GM12878 (cell line): ENCODE data around the gene GABBR2. TPM values are rescaled to one million over a fixed set of nuclear protein-coding genes. Genes with fewer than 3 reads are reported as not detected.

Experiments used
- ATAC-seq: fragments of 200-7000 bp; cut with Tn5 transposase; 3 replicates; pipeline ENCODE4 v1.9.1; 2020; ENCODE audit warnings: mild to moderate bottlenecking, moderate library complexity
- BruUV-seq: library from RNA; stranded (reverse); fragments of 400-500 nt; replicated peaks from 2 replicates; lab custom pipeline; 2021; lab: Mats Ljungman, UMichigan
- CTCF ChIA-PET: fragments of 300-600 bp; sonication (Branson Sonifier 250); formaldehyde crosslinking; extraction: SDS; loops from one replicate; lab custom pipeline; 2021; ENCODE audit warnings: inconsistent platforms; lab: Yijun Ruan, JAX
- POLR2A ChIA-PET: fragments of 350-600 bp; formaldehyde crosslinking; extraction: SDS; loops from one replicate; lab custom pipeline; 2021; ENCODE audit warnings: inconsistent platforms; lab: Charles Lee
- RAD21 ChIA-PET: fragments of 300-600 bp; sonication (Branson Sonifier 250); formaldehyde crosslinking; loops from one replicate; lab custom pipeline; 2023; ENCODE audit warnings: antibody characterized with exemption; ENCODE audit not compliant: unreplicated experiment; lab: Charles Lee
- SMC1A ChIA-PET: fragments of 300-600 bp; sonication (Branson Sonifier 250); formaldehyde crosslinking; loops from one replicate; lab custom pipeline; 2023; ENCODE audit not compliant: unreplicated experiment, uncharacterized antibody; lab: Charles Lee
- DNase-seq: peaks from one replicate; pipeline ENCODE4 v3.0.0-alpha.2; 2011; ENCODE audit warnings: low read depth, low spot score
- FAIRE-seq: peaks from 3 replicates; lab custom pipeline; 2011; peaks lifted over from hg19 to GRCh38; lab: Jason Lieb, UNC
- H2AFZ ChIP-seq: 2 replicates; pipeline ENCODE4 v1.6.0; 2011; ENCODE audit warnings: low read depth, low read length, control low read depth; ENCODE audit not compliant: control insufficient read depth
- H3K27ac ChIP-seq: 2 replicates; pipeline ENCODE4 v1.5.1; 2011; ENCODE audit warnings: control low read depth; ENCODE audit not compliant: control insufficient read depth, insufficient read depth
- H3K27me3 ChIP-seq, 2 experiments: replicated peaks in 1 of 2; 2 replicates each; pipeline versions ENCODE4 v1.6.0 to v1.6.1; 2011; ENCODE audit warnings: low read length in 1 of 2; ENCODE audit not compliant: control insufficient read depth in 2 of 2, insufficient read depth in 2 of 2
- H3K36me3 ChIP-seq, 2 experiments: 2 replicates each; pipeline ENCODE4 v1.5.1; 2011; ENCODE audit warnings: low read length in 1 of 2; ENCODE audit not compliant: control insufficient read depth in 2 of 2, insufficient read depth in 2 of 2
- H3K4me1 ChIP-seq: 2 replicates; pipeline ENCODE4 v1.6.1; 2011; ENCODE audit warnings: mild to moderate bottlenecking, low read length, moderate library complexity, mixed read lengths; ENCODE audit not compliant: control insufficient read depth, insufficient read depth
- H3K4me2 ChIP-seq: 2 replicates; pipeline ENCODE4 v1.6.0; 2011; ENCODE audit warnings: control low read depth; ENCODE audit not compliant: control insufficient read depth, insufficient read depth
- H3K4me3 ChIP-seq: fragments of 200-600 bp; sonication (generic); 2 replicates; pipeline ENCODE4 v1.5.1; 2016
- H3K79me2 ChIP-seq: 2 replicates; pipeline ENCODE4 v1.6.0; 2011; ENCODE audit warnings: low read length; ENCODE audit not compliant: control insufficient read depth, insufficient read depth
- H3K9ac ChIP-seq: 2 replicates; pipeline ENCODE4 v1.8.0; 2011; ENCODE audit warnings: low read length, control low read depth, mixed read lengths; ENCODE audit not compliant: control insufficient read depth, insufficient read depth
- H3K9me3 ChIP-seq: replicated peaks from 3 replicates; pipeline ENCODE4 v1.5.1; 2011; ENCODE audit warnings: mild to moderate bottlenecking, low read length; ENCODE audit not compliant: control insufficient read depth, insufficient read depth
- H4K20me1 ChIP-seq: 2 replicates; pipeline ENCODE4 v1.6.0; 2011; ENCODE audit not compliant: control insufficient read depth, insufficient read depth
- EP300 ChIP-seq, 2 experiments: fragments of 150-350 bp in 1 of 2; IDR thresholded peaks; 2 replicates each; pipeline ENCODE4 v1.6.1; 2011 to 2012; ENCODE audit warnings: low read depth in 2 of 2, low read length in 2 of 2, borderline replicate concordance in 1 of 2, improper control_type of control experiment in 1 of 2, inconsistent platforms in 1 of 2; ENCODE audit not compliant: control insufficient read depth in 1 of 2
- WGBS: methylation state at CpG from one replicate; pipeline ENCODE4 v1.1.6; 2016; ENCODE audit warnings: low lambda C conversion rate; ENCODE audit not compliant: insufficient replicate concordance, insufficient coverage; ENCODE audit errors: missing lambda C conversion rate; 5-methylcytosine and 5-hydroxymethylcytosine counted together
- in situ Hi-C: fragments of 300-500 bp; cut with MboI; formaldehyde crosslinking; loops from 9 replicates; pipeline ENCODE4 v1.14.3; 2018; ENCODE audit warnings: mixed read lengths
- intact Hi-C: fragments of 100-400 bp; cut with micrococcal nuclease; formaldehyde crosslinking; loops from one replicate; pipeline ENCODE4 v1.14.2; 2022; ENCODE audit not compliant: unreplicated experiment
- polyA plus RNA-seq, 11 experiments: library from polyadenylated mRNA; depleted of rRNA in 4 of 11; unstranded in 6 of 11; stranded (reverse) in 5 of 11; fragments of >200 nt; fragmentation: Nextera tagmentation in 4 of 11; fragmentation: Illumina TruSeq in 1 of 11; extraction: Ambion mirVana in 4 of 11; extraction: Trizol in 1 of 11; gene quantifications; 1 replicate in 1 of 11; 2 replicates in 10 of 11; pipeline versions ENCODE4 v1.2.1 to v1.2.3, GENCODE V29; 2011 to 2016; ENCODE audit warnings: inconsistent platforms in 2 of 11, missing spikeins in 2 of 11, low read depth in 1 of 11
- total RNA-seq, 4 experiments: library from RNA; depleted of rRNA in 3 of 4; stranded (reverse); fragments of >200 nt in 3 of 4; fragmentation: Illumina TruSeq in 1 of 4; extraction: Trizol in 1 of 4; gene quantifications; 2 replicates each; pipeline versions ENCODE4 v1.2.1 to v1.2.3, GENCODE V29; 2013 to 2021
- TF ChIP-seq, protein P1 (sequence below): IDR thresholded peaks from 2 replicates; pipeline ENCODE4 v1.6.1; 2012; ENCODE audit warnings: mild to moderate bottlenecking, low read depth, low read length

Gene GABBR2
- total and polyA plus RNA-seq, 10 of the 15 experiments (the other 5 are each of a cell fraction or from before 2014, with no cell fraction given) = 0.02 to 2.2 (median 0.06) TPM; not detected in 2

DNA sequence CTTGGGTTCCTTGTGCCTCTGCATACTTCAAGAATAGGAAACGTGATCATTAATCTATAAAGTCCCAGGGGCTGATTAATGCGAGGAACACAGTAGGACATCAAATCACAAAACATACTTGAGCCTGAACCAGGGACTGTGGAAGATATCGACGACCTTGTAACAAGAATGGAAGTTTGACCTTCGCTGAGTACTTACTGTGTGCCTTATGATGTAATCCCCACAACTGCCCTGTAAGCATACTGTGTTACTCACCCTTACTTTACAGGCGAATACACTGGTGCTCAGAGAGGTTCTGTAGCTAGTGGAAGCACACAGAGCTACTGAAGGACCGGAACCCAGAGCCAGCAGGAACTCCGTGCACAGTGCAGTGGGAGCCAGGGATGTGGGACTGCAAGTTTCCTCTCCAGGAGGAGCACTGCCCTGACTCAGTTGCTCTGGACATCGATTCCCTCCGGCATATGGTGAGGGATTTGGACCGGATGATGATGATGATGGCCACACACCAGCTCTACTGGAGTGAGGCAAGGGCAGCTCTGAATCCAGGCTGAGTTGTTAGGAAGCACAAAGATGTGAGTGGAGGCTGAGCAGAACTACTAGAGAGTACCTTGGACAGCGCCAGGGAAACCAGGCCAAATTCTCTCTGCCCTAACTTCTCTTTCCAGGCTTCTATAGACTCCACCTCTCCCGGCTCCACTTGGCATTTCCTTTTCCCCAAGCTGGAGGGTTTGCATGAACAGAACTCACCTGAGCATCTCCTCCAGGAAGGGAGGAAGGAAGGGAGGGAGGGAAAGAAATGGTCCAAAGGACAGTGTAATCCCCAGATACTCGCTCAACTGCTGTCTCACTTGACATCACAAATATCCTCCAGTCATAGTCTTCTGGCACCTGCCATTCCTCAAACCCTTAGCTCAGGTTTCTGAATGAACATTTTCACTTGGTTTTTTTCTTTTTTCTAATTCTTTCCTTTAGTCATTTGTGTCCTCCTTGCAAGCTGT is 1.5 kb upstream of the GABBR2 start:
- POLR2A ChIA-PET = no interaction called here
- Histone ChIP-seq H3K27ac (no peak overlapping the region), H3K9ac (no peak overlapping the region), H3K9me3 (no peaks in the 10 kb centered on the region), H3K4me2 (no peak overlapping the region), H3K27me3 (peaks cover 5 to 12% of the 10 kb centered on the region in 2 experiments; a peak in 3 of 4 replicates), H3K36me3 (no peaks in the 10 kb centered on the region), H3K4me3 (no peak overlapping the region), H3K79me2 (no peaks in the 10 kb centered on the region), H3K4me1 (no peaks in the 10 kb centered on the region), H4K20me1 (no peaks in the 10 kb centered on the region), H2AFZ (no peak overlapping the region)
- intact Hi-C loops (no loop called here), in situ Hi-C loops (no loop called here)
- SMC1A ChIA-PET = no interaction called here
- CTCF ChIA-PET = interaction anchor here (1.1 kb wide), 1 partner anchor 394 kb away, joined by 3 read pairs; no protein-coding TSS in a partner anchor
- FAIRE-seq (no peak), ATAC-seq (no peak), DNase-seq (no peak)
- no peak for TF ChIP-seq EP300 (IDR thresholded peaks at IDR 0.05; ENCODE audit: borderline replicate concordance in 1 of 2, control insufficient read depth in 1 of 2, low read depth in 2 of 2, low read length in 2 of 2)
- TF ChIP-seq, protein P1, sequence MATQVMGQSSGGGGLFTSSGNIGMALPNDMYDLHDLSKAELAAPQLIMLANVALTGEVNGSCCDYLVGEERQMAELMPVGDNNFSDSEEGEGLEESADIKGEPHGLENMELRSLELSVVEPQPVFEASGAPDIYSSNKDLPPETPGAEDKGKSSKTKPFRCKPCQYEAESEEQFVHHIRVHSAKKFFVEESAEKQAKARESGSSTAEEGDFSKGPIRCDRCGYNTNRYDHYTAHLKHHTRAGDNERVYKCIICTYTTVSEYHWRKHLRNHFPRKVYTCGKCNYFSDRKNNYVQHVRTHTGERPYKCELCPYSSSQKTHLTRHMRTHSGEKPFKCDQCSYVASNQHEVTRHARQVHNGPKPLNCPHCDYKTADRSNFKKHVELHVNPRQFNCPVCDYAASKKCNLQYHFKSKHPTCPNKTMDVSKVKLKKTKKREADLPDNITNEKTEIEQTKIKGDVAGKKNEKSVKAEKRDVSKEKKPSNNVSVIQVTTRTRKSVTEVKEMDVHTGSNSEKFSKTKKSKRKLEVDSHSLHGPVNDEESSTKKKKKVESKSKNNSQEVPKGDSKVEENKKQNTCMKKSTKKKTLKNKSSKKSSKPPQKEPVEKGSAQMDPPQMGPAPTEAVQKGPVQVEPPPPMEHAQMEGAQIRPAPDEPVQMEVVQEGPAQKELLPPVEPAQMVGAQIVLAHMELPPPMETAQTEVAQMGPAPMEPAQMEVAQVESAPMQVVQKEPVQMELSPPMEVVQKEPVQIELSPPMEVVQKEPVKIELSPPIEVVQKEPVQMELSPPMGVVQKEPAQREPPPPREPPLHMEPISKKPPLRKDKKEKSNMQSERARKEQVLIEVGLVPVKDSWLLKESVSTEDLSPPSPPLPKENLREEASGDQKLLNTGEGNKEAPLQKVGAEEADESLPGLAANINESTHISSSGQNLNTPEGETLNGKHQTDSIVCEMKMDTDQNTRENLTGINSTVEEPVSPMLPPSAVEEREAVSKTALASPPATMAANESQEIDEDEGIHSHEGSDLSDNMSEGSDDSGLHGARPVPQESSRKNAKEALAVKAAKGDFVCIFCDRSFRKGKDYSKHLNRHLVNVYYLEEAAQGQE = peak; percentile 82
- BruUV-seq = no TSS peak
- RAD21 ChIA-PET = no interaction called here
- WGBS = 53% methylated on average over 14 of the region's 14 CpGs
